Anterior cingulate cortex (tissue), 58 donors: ENCODE measurements around the gene PIEZO1.

Experiments
- DNase-seq, 58 donors: peaks; one replicate each; lab custom pipeline; 2025; lab: John Stamatoyannopoulos, UW

The PIEZO1 gene

DNA sequence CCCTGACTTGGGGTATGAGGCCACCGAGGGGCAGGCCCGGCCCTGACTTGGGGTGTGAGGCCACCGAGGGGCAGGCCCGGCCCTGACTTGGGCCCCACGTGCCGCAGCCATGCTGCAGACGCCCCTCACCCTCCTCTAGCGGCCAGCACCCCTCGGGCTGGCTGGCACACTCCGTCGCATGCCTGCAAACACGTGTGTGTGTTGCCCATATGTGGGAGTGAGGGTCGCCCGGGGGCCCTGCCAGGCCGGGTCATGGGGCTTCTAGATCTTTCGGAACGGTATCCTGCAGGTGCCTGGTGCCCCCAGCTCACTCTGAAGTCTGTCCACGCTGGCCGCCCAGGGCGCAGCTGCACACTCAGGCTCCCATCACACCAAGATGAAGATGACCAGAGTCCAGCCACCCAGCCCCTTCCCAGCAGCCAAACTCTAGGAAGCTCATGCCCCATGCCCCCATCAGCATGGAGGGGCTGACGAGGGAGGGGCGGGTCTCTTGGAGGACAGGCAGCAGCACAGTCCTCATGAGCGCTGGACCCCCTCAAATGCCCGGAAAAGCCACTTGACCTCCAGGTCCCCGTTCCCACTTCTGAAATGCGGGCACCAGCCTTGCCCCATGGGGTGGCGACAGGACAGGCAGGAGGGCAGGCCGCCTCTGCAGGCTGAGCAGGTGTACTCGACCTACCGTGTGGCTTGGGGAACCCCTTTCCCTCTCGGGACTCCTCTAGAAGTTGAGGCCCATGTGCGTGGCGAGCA lies 44.9 kb downstream of the PIEZO1 start:
- no peak for DNase-seq

GRCh38 chr16:88739139-88739976 lies 45.7 kb downstream of the PIEZO1 start:
- DNase-seq, result no peak

DNA sequence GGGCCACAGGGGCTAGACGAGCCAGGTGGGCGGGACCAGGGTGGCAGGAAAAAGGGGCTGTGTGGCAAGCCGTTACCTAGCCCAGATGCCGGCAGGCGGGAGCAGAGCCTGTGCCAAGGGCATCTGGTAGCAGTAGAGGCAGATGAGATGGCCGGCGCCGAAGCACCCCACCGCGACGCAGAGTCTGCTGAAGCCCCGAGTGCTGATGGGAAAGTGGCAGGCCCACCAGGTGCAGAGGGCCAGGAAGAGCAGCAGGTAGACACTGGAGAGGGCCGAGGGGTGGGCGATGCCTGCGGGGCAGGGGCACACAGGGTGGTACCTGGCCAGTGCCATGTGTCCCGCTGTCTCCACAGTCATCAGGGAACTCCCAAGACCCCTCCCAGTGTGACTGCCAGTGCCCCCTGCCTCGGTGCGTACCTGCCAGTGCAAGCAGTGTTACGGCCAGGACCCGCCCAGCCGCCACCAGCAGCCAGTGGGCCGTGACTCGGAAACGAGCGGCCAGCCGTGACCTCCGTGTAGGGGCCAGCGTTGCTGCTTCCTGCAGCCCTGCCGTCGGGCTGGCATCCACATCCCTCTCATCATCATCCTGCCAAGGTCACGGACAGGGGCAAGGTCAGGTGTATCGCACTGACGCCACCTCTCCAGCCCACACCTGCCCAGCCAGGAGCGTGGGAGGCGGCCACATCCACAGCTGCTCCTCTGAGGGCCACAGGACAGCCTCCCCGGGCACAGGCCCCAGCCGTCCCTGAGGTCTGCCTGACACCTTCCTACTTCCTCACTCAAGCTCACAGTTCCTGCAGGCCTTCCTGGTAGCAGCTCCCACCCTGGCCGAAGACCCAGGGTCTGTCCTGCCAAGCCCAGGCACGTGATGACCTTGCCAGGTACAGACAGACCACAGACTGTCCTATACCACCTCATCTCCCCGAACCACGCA lies 46.6 kb downstream of the PIEZO1 start:
- DNase-seq, result no peak

- DNase-seq, result peak in 43 of 58 donors; percentile 6 to 78 (median 40)
These were observed 47.5 kb downstream of the PIEZO1 start for GRCh38 chr16:88737298-88738150.

- no peak for DNase-seq
These were observed 48.5 kb downstream of the PIEZO1 start for GRCh38 chr16:88736496-88736895.

- DNase-seq, result no peak
These were observed 48.9 kb downstream of the PIEZO1 start for GRCh38 chr16:88736088-88736487.

DNA sequence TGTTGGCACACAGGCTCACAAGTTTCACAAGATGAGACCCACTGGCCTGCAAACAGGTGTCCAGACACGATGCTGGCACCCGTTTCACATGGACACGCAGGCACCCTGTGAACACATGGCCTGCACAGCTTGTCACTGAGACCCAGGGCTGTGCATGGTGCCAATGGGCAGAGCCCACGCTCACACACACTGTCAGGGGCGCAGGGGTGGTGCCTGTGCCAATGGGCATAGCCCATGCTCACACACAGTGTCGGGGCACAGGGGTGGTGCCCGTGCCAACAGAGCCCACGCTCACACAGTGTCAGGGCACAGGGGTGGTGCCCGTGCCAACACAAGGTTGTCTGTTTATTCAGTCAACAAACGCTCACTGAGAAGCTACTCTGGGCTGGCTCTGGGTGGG lies 49.4 kb downstream of the PIEZO1 start:
- DNase-seq, result no peak

- no peak for DNase-seq
These were observed 49.9 kb downstream of the PIEZO1 start for GRCh38 chr16:88735121-88735520.

DNA sequence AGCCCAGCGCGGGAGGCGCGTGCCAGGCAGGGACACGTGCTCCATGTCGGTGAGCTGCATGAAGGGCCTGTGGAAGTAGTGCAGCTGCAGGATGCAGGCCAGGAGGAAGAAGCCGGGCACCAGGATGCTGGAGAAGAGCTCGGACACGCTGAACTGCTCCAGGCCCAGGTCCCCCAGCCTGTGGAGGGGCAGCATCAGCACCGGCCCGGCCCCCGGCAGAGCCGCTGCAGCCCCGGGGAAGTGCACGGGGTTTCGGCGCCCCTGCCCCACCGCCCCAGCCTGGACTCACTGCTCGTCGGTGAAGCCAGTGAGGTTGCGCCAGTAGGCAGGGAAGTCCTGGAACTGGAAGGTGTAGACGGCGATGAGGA lies 50.7 kb downstream of the PIEZO1 start:
- DNase-seq, result no peak

DNA sequence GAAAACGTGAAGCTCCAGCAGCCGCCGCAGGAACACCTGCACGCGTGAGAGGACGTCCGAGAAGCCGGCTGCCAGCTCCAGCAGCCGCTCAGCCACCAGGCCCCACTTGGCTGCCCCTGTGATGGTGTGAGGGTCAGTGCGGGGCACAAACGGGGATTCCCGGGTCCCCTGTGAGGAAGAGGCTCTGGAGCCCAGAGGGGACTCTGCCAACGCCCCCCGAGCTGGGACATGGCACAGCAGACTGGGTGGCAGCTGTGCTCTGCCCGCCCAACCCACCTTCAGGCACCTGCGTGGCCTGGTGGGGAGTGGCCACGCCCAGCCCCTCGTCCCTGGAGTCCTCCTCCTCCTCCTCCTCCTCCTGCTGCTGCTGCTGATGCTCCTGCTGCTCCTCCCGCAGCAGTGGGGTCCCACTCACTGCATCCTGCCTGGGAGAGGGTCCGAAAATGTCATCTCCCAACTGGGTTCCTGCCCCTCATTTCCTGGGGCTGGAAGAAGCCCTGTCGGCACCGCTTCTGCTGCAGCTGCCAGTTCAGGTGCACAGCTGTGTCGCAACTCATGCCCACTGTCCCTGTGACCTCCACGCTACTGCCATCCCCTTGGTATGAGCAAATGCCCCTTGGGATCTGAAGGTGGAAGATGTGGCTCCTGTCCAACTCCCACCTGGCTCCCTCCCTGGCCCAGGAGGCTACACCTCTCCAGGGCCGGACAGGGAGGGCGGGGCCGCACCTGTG lies 51.2 kb downstream of the PIEZO1 start:
- DNase-seq, result no peak

DNA sequence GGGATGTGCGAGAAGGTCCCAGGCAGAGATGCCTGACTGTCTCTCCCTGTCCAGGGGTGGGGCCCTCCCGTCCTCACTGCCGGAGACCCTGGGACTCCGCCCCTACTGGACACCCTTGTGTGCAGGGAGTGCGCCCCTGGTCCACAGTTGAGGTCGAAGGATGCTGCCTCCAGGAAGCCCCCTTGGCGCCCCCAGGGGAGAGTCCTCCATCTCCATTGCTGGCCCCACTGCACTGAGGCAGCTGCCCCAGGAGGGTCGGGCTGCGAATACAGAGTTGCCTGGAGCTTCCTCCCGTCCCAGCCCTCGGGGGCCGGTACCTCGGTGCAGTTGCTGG lies 52.1 kb downstream of the PIEZO1 start:
- DNase-seq, result no peak

- DNase-seq, result no peak
These were observed 52.7 kb downstream of the PIEZO1 start for GRCh38 chr16:88732172-88732960.

- DNase-seq, result peak in 26 of 58 donors; percentile 7 to 81 (median 51)
These were observed 53.3 kb downstream of the PIEZO1 start for GRCh38 chr16:88731699-88732098.

- DNase-seq, result no peak
These were observed 54.1 kb downstream of the PIEZO1 start for GRCh38 chr16:88730632-88731607.

DNA sequence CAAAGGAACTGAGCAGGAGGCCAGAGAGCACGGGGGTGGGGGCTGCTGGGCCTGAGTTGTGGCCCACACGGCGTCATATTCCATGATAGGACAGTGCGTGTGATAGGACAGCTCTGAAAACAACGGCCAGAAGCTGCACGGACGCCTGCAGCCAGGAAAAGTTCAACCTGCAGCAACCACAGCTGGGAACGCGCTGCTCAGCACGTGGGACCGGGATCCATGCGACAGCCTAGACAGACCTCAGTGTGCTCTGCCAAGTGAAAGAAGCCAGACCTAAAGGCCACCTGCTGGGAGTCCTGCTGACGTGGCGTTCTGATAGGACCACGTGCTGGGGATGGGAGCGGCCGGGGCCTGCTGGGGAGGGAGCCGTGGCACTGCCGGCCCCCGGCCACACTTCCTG lies 57.1 kb downstream of the PIEZO1 start:
- no peak for DNase-seq

DNA sequence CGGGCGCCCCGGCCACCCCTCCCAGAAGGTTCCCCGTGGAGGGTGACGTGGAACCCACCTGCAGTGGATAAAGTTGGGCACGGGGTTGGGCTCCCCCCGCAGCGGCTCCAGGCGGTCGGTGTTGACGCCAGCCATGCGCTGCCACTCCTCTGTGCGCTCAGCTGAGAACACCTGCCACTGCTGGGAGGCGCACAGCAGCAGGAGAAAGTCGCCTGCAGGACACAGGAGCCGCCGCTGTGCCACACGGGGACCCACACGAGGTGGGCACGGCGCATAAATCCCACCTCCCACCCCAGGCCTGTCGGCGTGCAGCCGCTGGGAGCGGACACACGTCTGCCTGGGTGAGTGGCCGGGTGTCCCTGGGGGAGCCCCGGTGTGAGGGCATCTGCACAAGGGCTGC lies 58.0 kb downstream of the PIEZO1 start:
- no peak for DNase-seq

GRCh38 chr16:88726408-88726749 lies 58.6 kb downstream of the PIEZO1 start:
- no peak for DNase-seq
